HG03378 (cell line): ENCODE results near the gene ADAMTS14.

Experiments used
- ATAC-seq: cut with Tn5 transposase; IDR thresholded peaks from one replicate; pipeline ENCODE4 v1.9.1; 2021; ENCODE audit warnings: mild to moderate bottlenecking, moderate library complexity; ENCODE audit not compliant: unreplicated experiment

ADAMTS14 gene

GRCh38 chr10:70692043-70692603 is 19.8 kb downstream of the ADAMTS14 start:
- ATAC-seq: no peak

DNA sequence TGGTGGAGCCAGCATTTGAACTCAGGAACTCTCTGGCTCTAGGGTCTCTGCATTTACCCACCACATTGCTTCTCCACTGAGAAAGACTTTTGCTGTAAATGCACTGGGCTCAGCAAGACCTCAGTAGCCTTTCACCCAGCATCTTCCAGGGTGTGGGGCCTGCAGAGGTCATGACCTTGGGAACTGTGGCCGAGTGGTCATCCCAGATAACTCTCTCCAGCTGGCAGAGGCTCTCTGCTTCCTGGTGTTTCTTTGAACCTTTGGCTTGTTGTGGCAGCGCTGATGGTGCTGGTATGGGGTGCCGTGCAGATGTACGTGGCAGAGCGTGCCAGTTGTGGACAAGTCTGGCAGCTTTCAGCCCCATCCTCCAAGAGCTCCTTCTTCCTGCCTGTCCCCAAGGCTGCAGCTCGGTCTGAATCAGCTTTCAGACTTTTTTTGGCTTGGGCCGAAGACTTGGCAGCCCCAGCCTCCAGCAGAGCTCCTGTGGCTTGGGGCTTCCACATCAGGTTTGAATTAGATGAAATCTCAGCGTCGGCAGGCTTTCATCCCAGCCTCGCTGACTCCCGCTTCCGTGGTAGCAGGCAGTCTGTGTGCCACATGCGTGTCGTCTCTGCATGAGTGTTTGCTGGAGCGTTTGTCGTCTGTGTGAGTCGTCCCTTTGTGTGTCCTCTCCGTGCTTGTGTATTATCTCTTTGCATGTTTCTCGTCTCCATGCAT is 21.5 kb downstream of the ADAMTS14 start:
- ATAC-seq: no peak

DNA sequence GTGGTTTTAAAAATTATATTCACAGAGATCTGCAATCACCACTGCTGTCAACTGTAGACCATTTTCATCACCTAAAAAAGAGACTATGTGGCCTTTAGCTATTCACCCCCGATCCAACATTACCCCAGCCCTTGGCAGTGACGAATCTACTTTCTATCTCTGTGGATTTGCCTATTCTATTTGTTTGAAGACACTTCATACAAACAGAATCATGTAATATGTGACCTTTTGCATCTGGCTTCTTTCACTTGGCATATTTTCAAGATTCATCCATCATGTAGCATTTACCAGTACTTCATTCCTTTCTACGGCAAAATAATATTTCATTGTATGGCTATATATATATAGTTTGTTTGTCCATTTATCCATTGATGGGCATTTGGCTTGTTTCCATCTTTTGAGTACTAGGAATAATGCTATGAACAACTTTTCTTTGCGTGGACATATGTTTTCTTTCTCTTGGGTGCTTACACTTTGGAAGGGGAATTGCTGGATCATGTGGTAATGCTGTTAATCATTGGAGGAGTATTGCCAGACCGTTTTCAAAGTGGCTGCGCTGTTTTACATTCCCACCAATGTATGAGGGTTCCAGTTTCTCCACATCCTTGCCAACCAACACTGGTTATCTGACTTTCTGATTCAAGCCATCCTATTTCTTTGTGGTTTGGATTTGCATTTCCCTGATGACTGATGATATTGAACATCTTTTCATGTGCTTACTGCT is 22.3 kb downstream of the ADAMTS14 start:
- ATAC-seq: no peak

DNA sequence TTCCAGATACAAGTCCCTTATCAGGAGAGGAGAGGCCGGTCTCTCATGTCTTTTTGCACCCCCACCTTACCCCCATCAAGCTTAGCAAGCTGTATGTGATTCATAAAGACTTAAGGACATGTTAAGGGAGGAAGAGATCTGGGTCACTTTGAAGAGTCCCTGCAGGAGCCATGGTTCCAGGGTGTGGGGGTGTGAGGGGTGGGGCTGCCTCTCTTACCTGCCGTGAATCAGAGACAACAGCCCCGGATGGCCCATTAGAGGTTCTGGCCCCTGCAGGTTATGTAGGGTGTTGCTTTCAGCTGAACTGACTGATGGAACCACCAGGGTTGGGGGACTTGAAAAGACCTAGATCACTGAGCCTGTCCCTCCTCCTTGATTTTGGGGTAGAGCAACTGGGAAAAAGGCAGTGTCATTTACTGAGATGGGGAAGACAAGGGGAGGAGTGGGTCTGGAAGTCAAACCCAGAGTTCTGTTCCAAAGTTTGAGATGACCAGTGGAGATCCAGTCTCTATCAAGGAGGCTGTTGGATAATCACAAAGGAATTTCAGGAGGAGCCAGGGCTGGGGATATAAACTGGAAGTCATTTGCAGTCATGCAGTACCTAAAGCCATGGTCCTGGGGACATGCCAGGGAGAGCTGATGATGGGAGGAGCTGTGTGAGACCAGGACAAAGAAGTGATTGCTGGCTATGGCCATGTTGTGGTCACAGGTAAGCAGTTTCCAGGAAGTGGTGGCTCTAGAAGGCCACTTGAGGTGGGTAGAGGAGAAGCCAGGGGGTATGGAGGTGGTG is 23.1 kb downstream of the ADAMTS14 start:
- no peak for ATAC-seq

GRCh38 chr10:70698211-70698610 is 25.9 kb downstream of the ADAMTS14 start:
- no peak for ATAC-seq

DNA sequence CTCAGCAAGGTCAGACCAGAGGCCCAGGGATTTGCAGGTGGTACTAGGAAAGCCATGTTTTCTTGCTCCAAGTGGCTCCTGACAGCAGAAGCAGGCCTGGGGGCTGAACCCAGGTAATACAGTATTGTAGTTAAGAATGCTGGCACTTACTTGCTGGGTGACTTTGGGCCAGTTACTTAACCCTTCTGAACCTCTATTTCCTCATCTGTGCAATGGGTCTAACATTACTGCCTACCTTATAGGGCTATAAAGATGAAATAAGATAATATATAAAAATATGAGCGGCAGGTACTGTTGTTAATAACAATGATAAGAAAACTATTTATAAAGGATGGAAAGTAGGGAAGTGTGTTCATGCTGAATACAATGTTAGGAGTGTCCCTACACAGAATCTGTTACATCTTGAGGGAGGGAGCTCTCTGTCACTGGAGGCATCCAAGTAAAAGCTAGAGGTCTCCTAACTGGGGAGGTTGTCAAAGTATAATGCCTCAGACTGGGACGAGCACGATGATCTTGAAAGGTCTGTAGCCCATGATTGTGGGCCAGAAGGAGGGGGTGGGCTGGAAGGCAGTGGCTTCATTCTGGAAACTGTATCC is 26.9 kb downstream of the ADAMTS14 start:
- ATAC-seq: no peak

DNA sequence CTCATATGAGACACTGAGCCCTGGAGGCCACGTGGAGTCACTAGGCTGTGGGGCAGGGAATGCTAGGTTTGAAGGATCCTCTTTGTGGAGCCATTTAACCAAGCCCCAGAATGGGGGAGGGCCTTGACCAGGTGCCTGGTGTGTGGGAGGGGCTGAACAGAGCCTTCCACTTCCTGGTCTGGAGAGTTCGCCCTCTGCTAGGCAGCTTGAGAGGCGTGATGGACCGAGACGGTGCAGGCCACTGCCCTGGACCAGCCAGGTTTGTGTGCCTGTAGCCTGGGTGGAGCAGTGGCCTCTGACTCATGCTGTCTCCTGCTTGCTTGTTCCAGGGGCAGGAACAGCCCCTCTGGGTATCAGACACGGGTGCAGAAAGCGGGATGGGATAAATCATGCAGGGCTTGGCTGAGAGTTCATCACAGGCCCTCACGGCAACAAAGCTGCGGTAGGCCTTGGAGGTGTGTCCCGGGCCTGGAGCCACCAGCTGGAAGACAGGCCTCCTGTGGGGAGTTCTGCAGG is 27.4 kb downstream of the ADAMTS14 start:
- ATAC-seq: no peak

DNA sequence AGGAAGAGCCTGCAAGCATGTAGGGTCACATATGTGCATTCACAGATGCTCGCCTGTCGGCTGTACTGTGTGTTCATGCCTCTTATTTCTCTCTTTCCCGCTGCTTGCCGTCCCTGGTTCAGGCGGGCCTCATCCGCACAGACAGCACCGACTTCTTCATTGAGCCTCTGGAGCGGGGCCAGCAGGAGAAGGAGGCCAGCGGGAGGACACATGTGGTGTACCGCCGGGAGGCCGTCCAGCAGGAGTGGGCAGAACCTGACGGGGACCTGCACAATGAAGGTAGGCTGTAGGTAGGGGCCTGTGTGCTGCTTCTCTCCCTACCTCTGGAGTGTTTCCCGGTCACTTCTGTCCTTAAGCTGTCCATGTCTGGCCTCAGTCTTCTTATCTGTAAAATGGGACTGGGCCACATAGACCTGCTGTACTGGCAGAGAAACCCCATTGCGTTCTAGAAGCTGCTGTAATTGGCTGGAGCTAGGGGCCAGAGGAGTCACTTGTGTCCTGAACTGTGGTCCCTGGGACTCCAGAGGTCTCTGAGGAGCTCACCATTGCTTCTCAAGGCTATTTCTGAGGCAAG is 30.0 kb downstream of the ADAMTS14 start:
- no peak for ATAC-seq

DNA sequence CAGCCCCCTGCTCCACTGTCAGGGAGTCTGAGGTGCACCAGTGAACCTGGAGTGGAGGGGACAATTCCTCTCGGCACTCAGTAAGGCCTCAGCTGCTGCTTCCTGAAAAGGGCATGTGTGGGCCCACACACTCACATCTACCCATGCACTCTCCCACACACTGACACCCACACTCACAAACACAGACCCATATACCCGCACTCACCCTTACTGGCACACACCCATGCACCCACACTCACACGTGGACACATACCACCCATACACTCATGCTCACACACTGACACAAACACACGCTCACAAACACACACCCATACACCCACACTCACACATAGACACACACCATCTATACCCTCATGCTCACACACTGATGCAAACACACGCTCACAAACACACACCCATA is 31.9 kb downstream of the ADAMTS14 start:
- no peak for ATAC-seq

- ATAC-seq: no peak
Observed at GRCh38 chr10:70705121-70705861, 33.0 kb downstream of the ADAMTS14 start.

- no peak for ATAC-seq
Observed at GRCh38 chr10:70711177-70711576, 38.9 kb downstream of the ADAMTS14 start.

- ATAC-seq: no peak
Observed at GRCh38 chr10:70711911-70712310, 39.6 kb downstream of the ADAMTS14 start.

GRCh38 chr10:70714245-70714644 is 41.9 kb downstream of the ADAMTS14 start:
- no peak for ATAC-seq

- ATAC-seq: no peak
Observed at GRCh38 chr10:70714951-70715350, 42.6 kb downstream of the ADAMTS14 start.

- no peak for ATAC-seq
Observed at GRCh38 chr10:70715853-70716795, 43.8 kb downstream of the ADAMTS14 start.

DNA sequence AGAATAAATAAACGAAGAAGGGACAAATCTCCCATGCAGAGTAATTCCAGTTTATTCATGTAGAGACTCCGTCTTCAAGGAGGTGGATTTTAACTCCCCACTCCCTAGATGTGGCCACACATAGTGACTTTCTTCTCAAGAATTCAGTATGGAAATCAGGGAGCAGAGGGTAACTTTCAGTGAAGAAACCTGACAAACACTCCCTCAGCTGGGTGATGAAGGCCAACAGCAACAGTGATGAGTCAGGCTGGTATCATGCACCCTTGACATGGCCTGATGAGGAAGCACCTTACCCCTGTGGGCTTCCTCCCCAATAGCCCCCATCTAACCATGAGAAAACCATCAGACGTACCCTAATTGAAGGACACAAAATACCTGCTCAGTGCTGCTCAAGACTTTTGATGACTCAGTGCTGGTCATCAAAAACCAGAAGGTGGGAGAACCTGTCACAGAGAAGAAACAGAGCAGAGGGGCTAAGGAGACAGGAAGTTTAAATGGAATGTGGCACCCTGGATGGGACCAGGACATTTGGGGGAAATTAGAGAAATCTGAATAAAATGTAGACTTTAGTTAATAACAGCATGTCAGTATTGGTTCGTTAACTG is 50.6 kb downstream of the ADAMTS14 start:
- ATAC-seq: no peak

DNA sequence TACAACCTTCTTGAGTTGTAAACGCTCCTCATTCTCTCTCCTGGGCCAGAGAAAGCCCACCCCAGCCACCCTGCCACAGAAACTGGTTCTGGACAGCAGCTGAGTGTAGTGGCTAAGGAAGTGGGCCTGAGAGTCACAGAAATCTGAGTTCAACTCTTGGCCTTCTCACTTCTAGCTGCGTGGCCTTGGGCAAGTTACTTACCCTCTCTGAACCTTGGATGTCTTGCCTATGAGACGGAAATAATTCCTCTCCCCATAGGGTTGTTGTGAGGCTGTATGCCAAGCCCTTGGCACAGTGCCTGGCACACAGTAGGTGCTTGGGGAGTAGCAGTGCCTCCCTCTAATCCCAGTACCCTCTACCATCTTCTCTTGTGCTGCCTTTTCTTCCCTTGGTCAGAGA is 51.5 kb downstream of the ADAMTS14 start:
- ATAC-seq: no peak

DNA sequence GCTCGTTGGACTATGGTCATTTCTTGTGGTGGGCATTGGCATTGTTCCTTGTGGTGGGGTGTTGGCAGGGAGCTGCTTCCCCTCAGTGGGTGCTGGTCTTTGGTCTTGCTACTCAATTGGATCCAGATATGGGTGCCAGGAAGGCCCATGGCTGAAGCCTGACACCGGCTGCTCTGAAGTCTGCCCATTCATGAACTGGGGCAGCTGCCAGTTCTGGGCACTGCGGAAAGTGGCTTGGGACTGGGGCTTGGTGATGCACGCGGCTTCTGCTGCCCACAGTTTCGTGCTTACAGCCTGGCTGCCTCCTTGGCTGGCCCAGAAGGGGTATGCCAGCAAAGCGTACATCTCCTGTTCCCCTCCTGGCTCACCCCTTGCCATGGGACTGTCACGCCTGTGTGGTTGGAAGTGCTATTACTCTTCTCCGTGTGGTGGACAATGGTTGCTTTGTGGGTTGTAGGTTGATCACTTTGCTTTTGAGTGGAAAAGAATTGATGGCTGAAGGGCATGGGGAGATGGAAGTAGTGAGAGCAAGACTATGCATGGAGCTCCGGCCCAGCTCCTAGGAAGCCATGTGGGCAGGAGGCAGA is 54.7 kb downstream of the ADAMTS14 start:
- no peak for ATAC-seq
